Uterus (tissue), 2 donors: Measurements from ENCODE around the gene AGL.

ENCODE experiments used
- CTCF ChIP-seq, 4 experiments: fragments of 200-600 bp in 2 of 4; fragments of 450-650 bp in 2 of 4; sonication (generic) in 2 of 4; IDR thresholded peaks; one replicate each; pipeline ENCODE4 v1.5.1; 2016 to 2019; ENCODE audit warnings: antibody characterized with exemption in 4 of 4, mild to moderate bottlenecking in 2 of 4, moderate library complexity in 1 of 4
- POLR2A ChIP-seq, 2 donors: fragments of 450-650 bp; IDR thresholded peaks; one replicate each; pipeline ENCODE4 v1.6.1; 2016; ENCODE audit warnings: antibody characterized with exemption in 2 of 2, mild to moderate bottlenecking in 1 of 2, moderate library complexity in 1 of 2

GRCh38 chr1:99963041-99963795, 113.1 kb downstream of the AGL start:
- TF ChIP-seq CTCF (IDR thresholded peaks at IDR 0.05), result no peak
- no peak for TF ChIP-seq POLR2A (IDR thresholded peaks at IDR 0.05)
